GM18517 (cell line): Measurements from ENCODE around the gene TTC7B.

Experiments
- ATAC-seq: cut with Tn5 transposase; IDR thresholded peaks from one replicate; pipeline ENCODE4 v1.9.1; 2021; ENCODE audit warnings: mild to moderate bottlenecking, moderate library complexity; ENCODE audit not compliant: unreplicated experiment

TTC7B gene

DNA sequence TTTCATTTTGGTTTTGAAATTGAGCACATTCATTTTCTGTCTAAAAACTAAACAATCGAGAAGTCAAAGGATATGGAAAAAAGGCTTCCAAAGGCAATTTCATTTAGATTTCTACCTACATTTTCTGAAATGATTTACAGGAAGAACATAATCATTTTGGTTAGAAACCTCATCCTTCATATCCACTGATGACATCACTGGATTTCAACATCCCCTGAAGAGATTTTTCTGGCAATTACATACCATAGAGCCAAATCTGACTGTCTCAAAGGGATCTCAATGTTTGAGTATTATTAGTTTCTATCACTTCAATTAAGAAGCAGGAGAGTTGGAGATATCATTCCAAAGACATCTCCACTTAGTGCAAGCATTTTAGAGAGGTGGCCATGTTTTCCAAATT is 137.8 kb downstream of the TTC7B start:
- no peak for ATAC-seq

- ATAC-seq: no peak
These were observed 138.7 kb downstream of the TTC7B start for GRCh38 chr14:90677484-90678050.

DNA sequence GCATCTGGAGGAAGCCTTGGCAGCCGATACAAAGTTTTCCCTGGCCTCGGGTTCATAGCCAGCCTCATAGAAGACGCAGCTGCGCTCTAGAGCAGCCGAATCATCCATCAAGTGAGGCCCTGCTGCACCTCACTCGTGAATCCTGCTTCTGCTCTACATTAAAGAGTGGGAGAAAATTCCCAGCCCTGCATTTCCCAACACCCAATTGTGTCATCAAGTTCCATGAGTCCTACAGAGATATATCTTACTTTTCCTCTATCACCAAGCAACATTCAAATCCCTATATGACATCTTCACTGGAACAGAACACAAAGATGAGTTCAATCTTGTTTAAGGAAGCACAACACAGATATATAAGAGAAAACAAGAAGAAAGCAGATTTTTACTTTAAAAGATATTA is 139.3 kb downstream of the TTC7B start:
- no peak for ATAC-seq

- ATAC-seq: no peak
These were observed 139.9 kb downstream of the TTC7B start for GRCh38 chr14:90676356-90676755.

GRCh38 chr14:90675399-90675798 is 140.8 kb downstream of the TTC7B start:
- ATAC-seq: no peak

GRCh38 chr14:90674716-90675115 is 141.5 kb downstream of the TTC7B start:
- ATAC-seq: no peak

GRCh38 chr14:90674043-90674670 is 142.1 kb downstream of the TTC7B start:
- ATAC-seq: no peak

- ATAC-seq: no peak
These were observed 144.6 kb downstream of the TTC7B start for GRCh38 chr14:90671382-90672234.

DNA sequence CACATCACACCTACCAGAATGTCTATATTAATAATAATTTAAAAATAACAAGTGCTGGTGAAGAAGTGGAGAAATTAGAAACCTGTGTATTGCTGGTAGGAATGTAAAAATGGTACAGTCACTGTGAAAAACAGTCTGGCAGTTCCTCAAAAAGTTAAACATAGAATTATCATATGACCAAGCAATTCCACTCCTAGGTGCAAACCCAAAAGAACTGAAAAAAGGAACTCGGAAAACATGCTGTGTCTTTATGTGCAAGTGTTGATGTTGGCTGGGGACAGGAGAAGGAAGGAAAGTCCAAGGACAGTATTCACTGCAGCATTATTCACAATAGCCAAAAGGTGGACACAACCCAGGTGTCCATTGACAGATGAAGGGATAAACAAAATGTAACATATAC is 146.5 kb downstream of the TTC7B start:
- no peak for ATAC-seq

- no peak for ATAC-seq
These were observed 149.7 kb downstream of the TTC7B start for GRCh38 chr14:90666571-90666970.

- no peak for ATAC-seq
These were observed 150.8 kb downstream of the TTC7B start for GRCh38 chr14:90665321-90666000.

DNA sequence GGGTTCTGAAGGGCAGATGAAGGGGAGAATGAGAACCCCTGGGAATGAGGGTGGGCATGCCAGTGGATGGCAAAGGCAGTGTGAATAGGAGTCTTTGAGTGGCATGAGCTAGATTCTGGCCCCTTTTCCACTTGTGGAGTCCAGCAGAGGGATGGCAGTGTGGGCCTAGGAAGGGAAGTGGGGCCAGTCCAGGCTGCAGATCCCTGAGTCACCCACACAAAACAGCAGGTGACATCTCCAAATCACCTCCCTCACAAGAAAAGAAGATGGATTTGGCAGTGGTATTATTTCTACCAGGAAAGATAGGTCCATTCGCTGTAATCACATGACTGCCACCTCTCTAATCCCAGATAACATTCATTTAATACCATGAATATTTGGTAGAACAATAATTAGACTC is 151.3 kb downstream of the TTC7B start:
- ATAC-seq: no peak

GRCh38 chr14:90663680-90664079 is 152.6 kb downstream of the TTC7B start:
- ATAC-seq: no peak

DNA sequence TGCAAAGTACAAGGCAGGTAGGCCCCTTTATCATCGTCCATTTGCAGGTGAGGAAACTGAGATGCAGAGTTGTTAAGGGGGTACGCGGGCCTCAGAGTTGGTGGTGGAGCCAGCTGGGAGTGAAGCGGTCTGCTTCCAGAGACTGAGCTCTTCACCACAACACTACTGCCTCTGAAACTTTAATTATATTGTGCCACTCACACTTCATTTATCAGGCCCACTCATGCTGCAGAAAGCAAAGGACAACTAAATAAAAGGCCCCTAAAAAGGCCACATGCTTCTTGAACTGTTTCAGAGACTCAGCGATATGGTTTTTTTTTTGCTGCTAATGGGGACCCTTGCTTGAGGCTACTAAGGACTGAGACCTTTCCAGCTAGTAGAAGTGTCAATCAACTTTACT is 153.1 kb downstream of the TTC7B start:
- ATAC-seq: no peak

GRCh38 chr14:90661866-90662265 is 154.4 kb downstream of the TTC7B start:
- ATAC-seq: no peak

DNA sequence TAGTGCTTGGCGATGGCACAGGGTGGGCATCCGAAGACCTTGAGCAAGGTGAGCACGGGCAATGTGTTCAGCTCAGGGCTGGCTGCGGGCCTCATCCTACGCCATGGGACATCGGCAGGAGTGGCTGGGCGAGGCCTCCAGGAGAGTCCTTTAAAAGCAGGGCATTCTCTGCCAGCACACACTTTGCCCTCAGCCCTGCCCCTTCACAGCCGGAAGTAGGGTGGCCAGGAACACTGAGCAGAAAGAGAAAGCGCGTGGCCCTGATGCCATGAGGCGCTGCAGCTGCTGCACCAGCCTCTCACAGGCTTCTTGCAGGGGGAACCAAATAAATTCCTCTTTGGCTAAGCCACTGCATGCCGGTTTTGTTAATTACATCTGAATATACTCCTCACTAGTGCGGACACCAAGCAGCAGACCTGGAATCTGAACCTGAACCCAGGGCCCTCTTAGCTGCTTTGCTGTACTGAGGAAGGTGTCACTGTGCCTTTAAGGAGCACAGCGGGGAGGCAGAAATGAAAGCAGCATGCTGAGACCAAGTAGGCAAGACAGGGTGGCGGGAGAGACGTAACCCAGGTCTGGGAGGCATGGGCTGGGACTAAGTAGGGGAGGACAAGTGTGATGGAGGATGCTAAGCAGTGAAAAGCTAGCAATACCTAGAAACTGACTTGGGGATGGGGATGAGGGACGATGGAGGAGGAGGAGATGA is 155.2 kb downstream of the TTC7B start:
- no peak for ATAC-seq

GRCh38 chr14:90659156-90659555 is 157.1 kb downstream of the TTC7B start:
- ATAC-seq: no peak

DNA sequence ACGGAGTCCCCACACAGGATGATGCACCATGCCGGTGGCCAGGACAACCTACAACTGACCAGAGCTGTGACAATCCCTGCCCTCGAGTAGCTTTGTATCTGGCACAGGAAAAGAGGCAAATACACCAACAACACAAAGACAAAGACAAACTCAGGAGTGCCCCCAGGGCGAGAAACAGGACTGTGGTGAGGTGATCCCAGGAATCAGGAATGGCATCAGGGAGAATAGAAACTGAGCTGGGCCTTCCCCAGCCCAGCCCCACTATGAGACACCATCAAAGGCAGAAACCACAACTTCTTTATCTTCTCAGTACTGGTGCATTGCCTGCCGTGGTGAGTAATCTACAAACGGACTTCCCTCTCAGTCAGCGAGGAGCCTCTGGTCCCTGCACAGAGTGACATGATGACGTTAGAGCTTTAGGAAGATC is 157.7 kb downstream of the TTC7B start:
- ATAC-seq: no peak

GRCh38 chr14:90656973-90657372 is 159.3 kb downstream of the TTC7B start:
- ATAC-seq: no peak

GRCh38 chr14:90655829-90656228 is 160.4 kb downstream of the TTC7B start:
- no peak for ATAC-seq

DNA sequence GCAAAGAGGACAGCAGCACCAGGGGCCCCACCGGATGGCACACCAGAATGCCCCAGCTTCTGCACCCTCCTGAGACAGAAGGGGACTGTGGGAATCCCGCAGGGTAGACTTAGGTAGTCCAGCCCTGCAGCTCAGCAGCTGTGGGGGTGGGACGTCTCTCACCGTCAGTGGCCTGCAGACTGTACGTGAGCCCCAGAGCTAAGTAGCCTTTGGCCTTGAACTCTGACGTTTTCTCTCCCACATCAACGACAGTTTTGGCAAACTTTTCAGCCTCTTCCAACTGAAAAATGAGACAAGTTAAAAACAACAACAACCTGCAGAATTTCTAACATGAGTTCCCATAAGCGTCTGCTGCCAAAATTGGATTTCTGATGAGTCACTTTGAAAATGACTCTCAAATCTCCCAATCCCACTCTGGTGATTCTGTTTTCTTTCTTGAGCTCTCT is 161.4 kb downstream of the TTC7B start:
- ATAC-seq: no peak
